NOMO-1 treated with dmso at 0.1 percent for 144 hours (cell line): ENCODE data around the gene CDK11B.
"Not testable (repeated sequence)": the region's sequence is repeated elsewhere in the genome, so short reads cannot be mapped to it uniquely, and the experiment has no call there.

Source experiments
- DNase-seq: peaks from one replicate; lab custom pipeline; 2025; ENCODE audit not compliant: unreplicated experiment; lab: John Stamatoyannopoulos, UW

Gene CDK11B

DNA sequence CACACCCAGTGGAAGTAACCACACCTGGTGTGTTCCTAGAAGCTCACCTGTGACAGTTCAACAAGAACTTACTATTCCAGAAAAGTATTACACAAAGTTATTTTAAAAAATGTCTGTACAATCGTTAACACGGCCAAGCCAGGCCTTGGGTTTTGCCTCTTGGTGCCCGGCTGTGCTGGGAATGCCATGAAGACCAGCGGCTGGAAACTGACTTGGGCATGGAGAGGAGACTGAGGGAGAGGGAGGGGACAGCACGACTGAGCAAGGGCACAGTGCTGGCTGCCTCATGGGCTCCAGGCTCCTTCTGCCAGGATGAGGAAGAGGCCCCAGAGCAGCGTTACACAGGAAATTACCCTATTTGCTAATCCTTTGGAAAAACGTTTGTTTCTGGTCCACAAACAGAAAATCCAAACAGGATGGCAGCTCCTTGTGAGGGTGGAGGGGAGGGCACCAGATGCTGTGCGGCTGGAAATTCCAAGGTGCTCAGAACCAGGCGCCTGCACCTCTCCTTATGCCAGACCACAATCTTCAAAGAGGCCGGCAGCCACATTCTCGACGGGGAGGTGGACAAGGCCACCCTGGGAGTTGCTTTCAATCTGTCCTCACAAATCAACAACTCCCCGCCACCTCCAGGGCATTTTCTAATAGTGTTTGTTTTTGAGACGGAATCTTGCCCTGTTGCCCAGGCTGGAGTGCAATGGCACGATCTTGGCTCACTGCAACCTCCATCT lies 4.2 kb upstream of the CDK11B start:
- DNase-seq = not testable (repeated sequence)

DNA sequence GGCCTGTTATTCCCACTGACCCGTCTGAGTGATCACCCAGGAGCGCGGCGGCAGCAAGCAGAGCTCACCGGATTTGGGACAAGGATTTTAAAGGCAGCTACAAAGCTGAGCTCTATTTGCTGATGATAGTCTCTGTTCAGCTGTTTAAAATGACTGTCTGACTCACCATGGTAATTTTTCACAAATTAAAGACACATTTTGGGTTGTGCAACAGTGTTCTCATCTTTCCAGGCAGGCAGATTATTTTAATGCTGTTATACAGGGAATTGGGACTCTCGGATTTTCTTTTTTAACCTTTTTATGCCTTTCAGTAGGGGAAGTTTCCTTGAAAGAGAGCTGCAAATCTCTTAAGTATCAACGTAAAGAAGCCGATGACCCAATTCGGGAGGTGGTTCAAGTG lies 3.6 kb upstream of the CDK11B start:
- DNase-seq = not testable (repeated sequence)

DNA sequence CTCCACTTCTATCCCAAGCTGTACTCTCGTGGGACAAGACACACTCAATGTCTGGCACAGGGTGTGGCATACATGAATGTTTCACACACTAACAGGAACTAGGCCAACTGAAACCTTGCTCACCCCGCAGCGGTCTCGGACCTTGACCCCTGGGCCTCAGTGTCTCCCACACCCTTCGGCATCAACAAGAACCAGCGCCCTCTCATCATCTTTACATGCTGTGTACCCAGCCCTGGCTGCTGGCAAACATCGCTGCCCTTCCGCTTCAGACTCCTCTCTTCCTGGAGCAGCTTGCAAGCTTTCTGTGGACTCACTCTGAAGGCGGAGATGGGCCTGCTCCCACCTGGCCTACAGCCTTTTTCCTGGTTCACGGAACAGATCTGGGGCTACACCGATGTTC lies 10.5 kb downstream of the CDK11B start:
- DNase-seq = not testable (repeated sequence)

DNA sequence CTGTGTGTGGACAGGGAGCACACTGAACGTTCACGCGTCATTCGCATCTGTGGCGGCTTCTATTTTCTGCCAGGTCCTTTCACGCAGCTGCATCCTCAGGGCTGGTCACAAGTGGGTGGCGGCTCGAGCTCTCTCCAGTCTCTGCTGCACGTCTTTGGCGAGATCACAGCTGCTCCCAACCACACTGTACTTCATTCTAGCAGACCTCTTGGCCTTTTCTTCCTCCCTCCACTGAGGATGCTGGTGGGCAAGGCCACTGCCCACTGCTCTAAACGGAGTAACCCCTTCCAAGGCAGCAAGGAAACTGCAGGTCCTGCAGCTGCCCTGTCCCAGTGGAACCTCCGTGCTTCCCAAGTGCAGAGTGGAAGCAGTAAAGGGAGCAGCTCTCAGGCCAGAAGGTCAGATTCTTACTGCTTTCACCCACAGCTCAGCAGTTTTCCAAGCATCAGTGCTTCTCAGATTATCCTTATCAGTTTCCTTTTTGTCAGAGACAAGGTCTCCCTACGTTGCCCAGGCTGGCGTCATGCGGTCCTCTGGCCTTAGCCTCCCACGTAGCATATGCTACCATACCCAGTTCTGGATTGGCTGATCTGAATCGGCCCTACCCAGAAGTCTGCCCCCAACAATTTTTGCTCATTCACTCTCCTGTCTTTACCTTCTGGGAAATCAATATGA lies 11.1 kb downstream of the CDK11B start:
- not testable (repeated sequence) for DNase-seq

DNA sequence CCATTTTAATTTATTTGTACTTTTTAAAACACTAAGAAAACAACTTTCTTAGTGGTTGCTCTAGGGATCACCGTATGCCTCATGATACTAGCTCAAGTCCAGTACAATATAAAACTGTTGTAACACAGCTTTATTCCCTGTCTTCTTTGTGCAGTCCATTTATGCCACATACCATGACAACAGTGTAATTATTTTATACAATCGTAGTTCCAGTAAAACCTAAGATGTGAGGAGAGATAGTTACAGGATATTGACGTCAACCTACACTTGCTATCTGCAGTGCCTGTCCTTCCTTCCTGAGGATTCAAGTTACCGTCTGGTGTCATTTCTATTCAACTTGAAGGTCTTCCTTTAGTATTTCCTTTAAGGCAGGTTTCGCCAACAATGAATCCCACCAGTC lies 12.5 kb downstream of the CDK11B start:
- not testable (repeated sequence) for DNase-seq

DNA sequence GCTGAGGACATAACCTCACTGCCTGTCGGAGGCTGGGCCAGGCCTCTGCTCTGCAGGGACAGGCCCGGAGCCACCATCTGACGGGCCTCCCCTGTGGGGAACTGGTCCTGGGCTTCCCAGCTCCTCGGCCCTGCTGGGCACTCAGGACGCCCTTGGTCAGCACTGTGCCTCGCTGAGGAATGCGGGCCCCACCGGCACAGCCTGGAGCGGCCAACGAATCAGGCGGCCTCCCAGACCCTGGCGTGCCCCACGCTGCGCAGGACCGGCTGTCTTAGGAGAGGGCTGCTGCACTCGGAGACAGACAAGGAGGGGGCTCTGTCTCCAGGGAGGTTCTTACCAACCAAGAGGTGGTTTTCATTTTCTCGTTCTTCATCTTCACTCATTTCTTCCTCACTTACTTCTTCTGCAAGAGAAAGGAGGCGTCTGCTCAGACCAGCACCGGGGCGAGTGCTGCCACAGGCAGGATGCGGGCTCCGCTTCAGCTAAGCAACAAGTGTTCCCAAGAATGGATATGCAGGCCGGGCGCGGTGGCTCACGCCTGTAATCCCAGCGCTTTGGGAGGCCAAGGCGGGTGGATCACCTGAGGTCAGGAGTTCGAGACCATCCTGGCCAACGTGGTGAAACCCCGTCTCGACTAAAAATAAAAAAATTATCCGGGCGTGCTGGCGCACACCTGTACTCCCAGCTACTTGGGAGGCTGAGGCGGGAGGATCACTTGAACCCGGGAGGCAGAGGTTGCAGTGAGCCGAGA lies 17.9 kb downstream of the CDK11B start:
- DNase-seq = not testable (repeated sequence)

DNA sequence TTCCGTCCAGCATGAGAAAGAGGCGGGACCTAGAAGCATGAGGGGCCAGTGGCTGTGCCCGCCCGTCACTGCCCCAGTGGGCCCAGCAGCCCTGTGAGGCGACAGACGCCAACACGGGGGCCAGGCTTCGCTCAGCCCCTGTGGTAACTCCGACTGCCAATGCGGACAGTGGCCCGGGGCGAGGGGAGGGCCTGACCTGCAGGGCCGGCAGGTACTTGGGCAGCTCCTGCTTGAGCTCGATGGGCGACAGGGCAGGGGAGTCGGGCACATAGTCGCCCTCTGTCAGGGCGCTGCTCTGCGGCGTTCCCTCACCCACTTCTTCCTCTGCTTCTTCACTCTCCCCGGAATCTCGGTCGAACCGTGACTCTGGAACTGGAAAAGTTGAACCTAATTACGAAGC lies 18.7 kb downstream of the CDK11B start:
- DNase-seq = not testable (repeated sequence)

DNA sequence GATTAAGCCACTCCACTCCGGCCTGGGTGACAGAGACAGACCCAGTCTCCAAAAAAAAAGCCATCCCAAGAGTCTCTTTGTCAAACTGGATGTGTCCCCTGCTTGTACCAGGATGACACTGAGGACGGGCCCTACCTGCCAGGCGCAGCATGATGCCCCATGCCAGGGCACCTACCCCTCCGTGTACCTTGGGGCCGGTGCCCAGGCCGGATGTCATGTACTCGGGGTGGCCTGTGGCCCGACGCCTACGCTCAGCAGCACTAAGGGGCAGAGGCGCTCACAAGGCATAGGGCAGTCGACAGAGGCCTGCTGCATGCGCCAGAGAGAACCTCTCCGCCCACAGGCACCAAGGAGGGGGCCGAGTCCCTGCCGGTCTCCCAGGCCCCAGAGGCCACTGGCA lies 19.4 kb downstream of the CDK11B start:
- DNase-seq = not testable (repeated sequence)

DNA sequence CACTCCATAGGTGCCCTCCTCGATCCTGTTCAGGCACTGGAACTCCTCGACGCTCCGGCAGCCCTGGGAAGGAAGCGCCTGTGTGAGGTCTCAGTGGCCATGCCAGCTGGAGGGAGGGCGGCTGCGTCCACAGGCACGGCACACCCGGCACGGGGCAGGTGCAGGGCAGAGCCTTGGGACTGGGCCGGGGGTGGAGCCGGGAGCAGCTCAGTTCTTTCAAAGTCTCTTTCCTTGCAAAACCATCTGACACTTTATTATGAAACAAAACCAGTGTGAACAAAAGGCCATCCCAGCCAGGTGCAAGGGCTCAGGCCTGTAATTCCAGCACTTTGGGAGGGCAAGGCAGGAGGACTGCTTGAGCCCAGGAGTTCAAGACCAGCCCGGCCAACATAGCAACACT lies 20.3 kb downstream of the CDK11B start:
- not testable (repeated sequence) for DNase-seq

DNA sequence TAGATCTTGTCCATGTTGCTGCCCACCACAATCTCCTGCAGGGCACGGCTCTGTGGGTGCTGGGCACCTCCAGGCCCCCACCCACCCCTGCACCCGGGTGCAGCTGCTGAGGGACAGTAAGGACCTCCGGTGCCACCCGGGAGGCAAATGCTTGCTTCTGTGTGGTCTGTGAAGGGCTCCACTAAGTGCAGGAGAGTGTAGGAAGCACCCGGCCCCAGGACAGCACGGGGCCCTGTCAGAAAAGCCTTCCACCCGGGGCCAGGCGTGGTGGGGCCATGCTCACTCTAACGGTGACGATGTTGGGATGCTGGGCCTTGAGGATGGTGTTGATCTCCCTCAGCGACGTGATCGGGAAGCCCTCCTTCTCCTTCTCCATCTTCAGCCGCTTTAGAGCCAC lies 21.3 kb downstream of the CDK11B start:
- not testable (repeated sequence) for DNase-seq

DNA sequence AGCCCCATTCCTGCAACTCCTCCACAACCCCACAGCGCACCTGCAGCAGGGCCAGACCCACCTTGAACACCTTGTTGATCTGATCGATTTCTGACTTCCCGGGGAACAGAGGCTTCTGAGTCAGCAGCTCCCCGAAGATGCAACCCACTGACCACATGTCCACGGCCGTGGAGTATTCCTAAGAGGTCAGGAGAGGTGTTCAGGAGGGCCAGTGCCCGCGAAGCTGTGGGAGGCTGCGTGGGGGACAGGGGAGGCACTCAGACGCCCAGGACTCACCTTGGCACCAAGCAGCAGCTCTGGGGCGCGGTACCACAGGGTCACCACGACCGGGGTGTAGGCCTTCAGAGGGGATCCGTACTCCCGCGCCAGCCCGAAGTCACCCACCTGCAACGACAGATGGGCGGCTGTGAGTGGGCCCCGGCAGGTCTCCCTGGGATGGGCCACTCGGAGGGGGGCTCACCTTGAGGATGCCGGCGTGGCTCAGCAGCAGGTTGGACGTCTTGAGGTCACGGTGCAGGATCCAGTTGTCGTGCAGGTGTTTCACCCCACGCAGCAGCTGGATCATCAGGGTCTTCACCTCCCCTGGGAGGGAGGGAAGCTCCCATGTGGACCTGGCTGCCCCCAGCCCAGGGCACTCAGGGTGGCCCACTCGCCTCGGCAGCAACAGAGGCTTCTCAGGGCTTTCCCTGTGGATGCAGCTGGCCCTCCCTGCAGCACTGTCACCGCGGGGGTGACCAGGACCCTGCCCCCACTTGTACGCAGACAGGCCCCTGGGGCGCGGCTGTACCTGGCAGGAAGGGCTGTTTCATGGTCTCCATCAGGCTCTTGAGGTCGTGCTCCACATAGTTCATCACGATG lies 22.0 kb downstream of the CDK11B start:
- DNase-seq = not testable (repeated sequence)

DNA sequence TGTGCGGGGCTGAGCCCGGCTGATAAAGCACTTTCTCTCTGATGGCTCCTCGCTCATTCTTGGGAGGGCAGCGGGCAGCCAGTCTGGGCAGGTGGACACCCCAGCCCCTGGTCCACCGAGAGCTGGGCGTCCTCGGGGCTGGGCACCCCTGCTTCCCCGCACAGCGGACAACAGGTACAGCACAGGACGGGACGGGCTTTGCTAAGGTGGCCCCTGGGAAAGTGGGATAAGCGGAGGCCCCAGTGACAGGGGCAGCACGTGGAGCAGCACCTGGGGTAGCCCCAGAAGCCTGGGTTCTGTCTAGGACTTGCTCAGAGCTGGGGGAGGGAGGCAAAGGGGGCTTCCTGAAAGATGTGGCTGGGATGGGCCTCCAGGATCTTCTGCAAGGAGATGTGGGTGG lies 24.2 kb downstream of the CDK11B start:
- DNase-seq = not testable (repeated sequence)

DNA sequence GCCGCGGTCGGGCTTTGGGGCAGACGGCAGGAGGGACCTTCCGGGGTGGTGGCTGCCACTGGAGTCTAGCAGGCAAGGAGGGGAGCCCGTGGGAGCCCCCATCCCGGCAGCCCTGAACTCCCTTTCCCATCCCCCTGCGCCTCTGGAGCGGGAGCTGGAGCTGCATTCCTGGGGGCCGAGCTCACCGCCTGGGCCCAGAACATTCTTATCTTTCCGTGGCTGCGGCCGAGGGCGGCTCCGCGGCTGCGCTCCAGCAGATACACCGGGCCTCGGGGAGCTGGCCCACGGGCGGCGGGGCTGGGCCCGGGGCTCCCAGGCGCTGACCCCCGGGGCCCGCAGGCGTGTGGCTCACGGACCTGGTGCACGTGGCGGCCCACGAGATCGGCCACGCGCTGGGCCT lies 25.4 kb downstream of the CDK11B start:
- not testable (repeated sequence) for DNase-seq

DNA sequence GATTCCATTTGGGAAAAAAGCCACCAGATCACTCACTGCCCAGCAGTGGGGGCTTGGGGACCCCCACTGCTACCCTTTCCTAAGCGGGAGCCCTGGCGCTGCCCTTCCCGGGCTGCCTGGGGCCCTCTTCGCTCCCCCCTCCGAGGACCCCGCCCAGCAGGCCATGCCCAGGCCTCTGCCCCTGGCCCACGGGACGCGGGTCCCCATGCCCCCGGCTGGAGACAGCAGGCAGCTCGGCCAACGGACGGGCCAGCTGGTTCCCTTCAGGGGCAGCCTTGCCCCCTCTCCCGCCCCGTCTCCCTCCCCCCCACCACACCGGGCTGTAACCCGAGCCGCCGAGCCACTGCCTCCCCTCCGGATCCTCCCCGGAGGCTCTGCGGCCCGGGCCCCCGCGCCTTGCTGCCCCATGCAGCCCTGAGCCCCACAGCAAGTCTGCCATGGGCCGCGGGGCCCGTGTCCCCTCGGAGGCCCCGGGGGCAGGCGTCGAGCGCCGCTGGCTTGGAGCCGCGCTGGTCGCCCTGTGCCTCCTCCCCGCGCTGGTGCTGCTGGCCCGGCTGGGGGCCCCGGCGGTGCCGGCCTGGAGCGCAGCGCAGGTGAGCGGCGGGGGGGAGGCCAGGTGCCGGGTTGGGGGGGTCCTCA lies 26.9 kb downstream of the CDK11B start, which contains the start of gene MMP23B:
Gene MMP23B, plus strand, starts transcription at position 392 of the 639 bp plus-strand sequence. Its CDS starts 46 bp downstream, at position 438.
- no peak for DNase-seq

DNA sequence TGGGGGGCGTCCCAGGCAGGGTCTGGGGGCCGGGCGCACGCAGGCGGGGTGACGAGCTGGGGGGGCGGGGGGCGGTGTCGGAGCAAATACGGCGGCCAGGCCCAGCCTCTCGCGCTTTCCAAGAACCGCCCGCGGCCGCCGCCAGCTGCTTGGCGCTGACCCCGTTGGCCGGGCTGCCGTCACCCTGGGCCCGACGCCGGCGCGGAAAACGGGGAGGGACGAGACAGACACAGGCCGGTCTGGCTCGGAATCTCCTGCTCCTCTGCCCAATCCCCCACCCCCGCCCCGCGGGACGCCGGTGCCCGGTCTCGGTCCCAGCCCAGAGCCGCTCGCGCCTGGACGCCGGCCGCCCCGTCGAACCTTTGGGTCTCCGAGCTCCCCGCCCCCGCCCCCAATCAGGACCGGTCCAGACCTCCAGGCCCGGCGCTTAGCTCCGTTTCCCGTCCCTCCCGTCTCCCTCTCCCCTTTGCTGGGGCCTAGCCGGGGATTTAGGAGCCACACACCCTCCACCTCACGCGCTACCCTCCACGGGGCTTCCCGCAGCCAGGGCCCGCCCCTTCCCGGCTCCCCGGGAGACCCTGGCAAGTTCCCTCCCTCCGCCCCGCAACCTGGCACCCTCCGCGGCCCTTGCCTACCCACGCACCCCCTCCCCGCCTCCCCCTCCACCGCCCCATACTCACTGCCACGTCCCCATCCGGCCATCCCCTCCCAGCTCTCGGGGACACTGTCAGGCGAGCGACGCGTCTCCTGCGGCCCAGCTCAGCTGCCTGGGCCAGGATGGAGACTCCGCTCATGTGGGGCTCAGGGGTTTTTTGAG lies 27.6 kb downstream of the CDK11B start:
- DNase-seq = no peak

DNA sequence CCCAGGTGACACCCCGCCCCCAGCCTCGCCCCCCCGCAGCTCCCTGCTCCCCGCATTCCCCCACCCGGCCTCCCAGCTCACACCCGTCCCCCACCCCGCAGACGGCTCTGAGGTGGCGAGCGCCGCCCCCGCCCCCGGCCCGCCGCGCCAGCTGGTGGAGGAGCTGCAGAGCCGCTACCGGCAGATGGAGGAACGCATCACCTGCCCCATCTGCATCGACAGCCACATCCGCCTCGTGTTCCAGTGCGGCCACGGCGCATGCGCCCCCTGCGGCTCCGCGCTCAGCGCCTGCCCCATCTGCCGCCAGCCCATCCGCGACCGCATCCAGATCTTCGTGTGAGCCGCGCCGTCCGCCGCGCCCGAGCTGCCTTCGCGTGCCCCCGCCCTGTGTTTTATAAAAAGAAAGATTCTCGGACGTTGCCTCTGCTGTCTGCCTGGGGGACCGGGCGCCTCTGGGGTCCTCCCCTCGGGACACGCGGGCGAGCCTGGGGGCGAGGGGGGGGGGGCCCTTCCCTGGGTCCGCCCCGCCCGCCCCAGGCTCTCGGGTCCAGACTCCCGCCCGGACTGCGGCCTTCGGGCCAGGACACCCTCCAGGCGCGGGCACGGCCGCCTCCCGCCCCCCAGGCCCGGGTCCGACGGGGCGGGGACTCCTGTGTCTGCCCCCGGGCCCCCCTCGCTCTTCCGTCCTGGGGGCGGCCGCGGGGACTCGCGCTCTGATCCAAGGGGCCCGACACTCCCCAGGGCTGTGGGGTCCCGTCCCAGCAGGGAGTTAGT lies 28.4 kb downstream of the CDK11B start:
- no peak for DNase-seq

DNA sequence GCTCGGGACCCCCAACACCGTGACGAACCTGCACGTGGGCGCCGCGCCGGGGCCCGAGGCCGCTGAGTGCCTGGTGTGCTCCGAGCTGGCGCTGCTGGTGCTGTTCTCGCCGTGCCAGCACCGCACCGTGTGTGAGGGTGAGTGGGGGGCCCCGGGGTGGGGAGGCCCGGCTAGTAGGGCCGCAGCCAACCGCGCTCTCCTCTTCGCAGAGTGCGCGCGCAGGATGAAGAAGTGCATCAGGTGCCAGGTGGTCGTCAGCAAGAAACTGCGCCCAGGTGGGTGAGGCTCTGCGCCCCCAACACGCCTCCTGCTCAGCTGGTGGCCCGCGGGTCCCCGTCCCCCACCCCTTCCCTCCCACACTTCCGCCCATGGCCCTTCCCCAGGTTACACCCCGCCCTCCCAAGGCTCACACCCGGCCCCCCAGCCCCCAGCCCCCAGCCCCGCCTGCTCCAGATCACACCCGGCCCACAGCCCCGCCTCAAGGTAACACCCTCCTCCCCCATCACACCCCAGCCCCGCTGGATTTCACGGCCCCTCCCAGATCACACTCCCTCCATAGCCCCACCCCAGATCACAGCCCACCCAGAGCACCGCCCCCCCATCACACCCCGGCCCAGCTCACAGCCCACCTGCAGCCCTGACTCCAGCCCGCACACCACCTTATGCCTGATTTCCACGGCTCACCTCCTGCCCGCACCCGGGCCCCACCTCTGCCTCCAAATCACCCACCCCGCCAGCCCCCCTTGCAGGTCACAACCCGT lies 29.2 kb downstream of the CDK11B start:
- DNase-seq = no peak
